HG02588 (cell line): ENCODE data around the gene CUX1.

Experiments
- ATAC-seq: cut with Tn5 transposase; IDR thresholded peaks from one replicate; pipeline ENCODE4 v1.9.1; 2021; ENCODE audit warnings: mild to moderate bottlenecking, moderate library complexity; ENCODE audit not compliant: unreplicated experiment

CUX1 gene

DNA sequence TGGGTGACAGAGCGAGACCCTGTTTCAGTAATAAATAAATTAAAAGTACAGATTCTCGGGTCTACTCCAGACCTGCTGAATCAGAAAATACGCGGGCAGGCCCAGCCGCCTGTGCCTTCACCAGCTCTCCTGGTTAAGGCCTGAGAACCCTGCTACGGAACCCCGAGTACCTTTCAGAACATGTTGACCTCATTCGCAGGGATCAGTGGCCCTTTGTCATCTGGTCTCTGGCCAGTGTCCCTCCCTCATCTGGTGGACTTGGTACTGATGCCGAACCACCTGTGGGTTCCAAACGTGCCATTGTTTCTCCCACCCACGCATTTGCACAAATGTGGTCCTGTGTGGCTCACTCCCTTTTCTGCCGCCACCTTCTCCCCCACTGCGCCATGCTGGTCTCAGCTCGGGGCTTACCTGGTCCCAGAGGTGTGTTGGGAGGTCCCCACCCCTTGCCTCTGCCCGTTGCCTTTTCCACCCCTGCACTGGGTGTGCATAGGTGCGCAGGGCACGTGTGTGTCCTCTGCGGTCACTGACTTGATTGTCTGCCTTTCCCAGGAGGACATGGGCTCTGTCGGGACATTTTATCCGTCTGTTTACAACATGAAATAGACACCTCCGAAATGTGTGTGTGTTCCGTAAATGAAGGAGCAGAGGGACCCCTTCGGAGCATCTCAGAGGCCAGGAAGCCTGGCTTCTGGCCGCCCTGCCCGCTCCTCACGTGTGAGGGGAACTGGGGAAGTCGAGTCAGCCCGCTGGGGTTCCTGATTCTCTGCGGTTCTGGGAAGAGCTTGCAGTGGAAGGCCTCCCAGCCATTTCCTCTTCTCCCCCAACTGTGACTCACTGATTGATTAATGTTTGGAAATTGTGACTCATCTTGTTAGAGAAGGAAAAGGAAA lies 135.2 kb downstream of the CUX1 start:
- ATAC-seq, result no peak

GRCh38 chr7:101953248-101953819 lies 135.9 kb downstream of the CUX1 start:
- ATAC-seq, result no peak

DNA sequence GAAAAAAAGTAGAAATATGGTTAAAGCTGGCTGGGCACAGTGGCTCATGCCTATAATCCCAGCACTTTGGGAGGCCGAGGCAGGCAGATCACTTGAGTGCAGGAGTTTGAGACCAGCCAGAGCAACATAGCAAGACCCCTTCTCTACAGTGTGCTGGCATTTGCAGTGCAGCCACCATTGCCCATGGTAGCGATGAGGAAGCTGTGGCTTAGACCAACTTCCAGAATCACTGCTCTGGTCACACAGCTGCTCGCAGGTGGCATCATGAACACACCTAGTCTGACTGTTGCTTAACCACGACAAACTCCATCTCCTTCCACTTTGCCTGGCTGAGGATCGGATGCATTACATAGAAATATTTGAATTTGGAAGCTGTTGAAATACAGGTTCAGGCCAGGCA lies 137.1 kb downstream of the CUX1 start:
- no peak for ATAC-seq

DNA sequence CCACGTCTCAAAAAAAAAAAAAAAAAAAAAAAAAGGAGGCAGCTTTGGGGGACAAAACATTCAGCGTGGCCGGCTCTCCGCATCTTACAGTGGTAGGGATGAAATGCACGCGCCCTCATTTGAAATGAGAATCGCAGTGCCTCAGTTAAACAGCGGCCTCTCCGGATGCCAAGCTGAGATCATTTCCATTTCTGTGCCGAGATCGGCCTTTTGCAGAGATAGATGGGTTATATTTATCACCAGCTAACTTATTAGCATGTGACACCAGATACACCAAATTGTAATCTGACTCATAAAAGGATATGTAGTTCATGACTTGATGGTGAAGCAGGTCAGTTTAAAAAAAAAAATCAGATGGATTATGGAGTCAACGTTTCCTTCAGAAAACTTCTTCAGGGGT lies 138.7 kb downstream of the CUX1 start:
- no peak for ATAC-seq

GRCh38 chr7:101957744-101958525 lies 140.5 kb downstream of the CUX1 start:
- ATAC-seq, result no peak

GRCh38 chr7:101959342-101959741 lies 141.9 kb downstream of the CUX1 start:
- no peak for ATAC-seq

- ATAC-seq, result no peak
Measured at GRCh38 chr7:101959829-101960228, 142.4 kb downstream of the CUX1 start.

DNA sequence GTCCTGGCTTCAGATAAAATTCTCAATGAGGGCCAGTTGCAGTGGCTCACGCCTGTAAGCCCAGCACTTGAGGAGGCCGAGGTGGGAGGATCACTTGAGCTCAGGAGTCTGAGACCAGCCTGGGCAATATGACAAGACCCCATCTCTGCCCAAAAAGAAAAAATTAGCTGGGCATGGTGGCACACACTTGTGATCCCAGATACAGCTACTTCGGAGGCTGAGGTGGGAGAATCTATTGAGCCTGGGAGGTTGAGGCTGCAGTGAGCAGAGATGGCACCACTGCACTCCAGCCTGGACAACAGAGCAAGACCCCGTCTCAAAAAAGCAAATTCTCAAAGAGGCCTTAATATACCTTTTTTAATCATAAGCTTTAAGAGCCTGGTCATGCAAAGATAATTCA lies 142.9 kb downstream of the CUX1 start:
- ATAC-seq, result no peak

DNA sequence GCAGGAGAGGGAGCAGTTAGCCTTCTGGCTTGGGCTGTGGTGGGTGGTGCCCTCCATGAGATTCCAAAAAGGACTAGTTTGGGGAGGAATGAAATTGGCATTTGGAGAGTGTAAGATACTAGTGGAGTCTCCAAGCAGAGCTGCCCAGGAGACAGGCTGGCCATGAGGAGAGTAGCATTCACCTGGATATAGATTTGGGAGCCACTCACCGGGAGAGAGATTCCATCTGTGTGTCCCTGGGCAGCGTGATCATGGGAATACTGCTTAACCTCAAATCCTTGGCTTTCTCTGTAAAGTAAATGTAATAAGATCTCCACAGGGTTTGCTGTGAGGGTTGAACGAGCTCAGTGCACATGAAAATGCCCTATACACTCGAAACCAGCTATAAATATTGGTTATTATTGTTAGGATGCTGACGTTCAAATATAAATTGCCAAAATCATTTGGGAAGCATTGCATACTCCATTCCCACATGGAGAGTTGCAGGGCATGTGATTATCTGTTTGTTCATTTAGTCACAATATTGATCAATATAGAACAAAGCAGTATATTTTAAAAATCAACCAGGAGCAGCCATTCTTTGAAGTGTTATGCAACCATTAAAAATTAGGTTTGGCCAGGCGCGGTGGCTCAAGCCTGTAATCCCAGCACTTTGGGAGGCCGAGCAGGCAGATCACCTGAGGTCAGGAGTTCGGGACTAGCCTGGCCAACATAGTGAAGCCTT lies 143.7 kb downstream of the CUX1 start:
- no peak for ATAC-seq

DNA sequence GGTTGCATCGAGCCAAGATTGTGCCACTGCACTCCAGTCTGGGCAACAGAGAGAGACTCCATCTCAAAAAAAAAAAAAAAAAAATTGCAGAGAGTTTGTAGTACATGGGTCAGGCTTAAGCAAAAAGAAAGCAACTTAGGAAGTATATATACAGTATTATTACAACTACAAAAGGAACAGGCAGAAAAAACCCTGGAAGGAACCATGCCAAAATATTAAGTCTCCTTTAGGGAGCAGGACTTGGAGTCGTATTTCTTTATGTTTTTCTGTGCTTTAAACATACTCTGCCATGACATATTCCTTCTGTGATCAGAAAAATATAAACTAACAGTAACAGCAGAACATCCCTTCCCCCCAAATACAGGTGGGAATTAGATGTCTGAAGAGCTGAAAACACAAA lies 144.4 kb downstream of the CUX1 start:
- no peak for ATAC-seq

GRCh38 chr7:101963693-101964092 lies 146.3 kb downstream of the CUX1 start:
- ATAC-seq, result no peak

- ATAC-seq, result no peak
Measured at GRCh38 chr7:101964680-101965452, 147.4 kb downstream of the CUX1 start.

DNA sequence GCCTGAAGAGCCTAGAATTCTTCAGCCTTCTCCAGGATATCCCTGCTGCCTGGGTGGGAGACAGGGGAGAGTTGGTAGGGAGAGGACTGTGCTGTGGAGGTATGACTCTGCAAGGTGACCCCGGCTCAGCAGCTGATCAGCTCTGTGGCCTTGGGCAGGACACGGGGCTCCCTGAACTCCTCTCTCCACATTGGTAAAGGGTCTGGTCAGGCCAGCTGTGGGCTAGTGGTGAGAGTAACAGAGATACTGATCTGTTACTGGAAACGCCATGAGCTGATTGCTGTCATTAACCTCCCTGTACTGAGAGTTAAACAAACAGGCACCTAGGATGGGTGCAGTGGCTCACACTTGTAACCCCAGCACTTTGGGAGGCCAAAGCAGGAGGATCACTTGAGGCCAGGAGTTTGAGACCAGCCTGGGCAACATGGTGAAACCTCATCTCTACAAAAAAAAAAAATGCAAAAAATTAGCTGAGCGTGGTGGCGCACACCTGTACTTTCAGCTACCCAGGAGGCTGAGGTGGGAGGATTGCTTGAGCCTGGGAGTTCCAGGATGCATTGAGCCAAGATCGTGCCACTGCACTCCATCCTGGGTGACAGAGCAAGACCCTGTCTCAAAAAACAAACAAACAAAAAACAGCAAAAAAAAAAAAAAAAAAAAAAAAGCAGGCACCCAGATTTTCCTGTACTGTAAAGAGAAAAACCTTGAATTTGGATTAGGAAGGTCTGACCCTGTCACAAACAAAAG lies 151.5 kb downstream of the CUX1 start:
- no peak for ATAC-seq

DNA sequence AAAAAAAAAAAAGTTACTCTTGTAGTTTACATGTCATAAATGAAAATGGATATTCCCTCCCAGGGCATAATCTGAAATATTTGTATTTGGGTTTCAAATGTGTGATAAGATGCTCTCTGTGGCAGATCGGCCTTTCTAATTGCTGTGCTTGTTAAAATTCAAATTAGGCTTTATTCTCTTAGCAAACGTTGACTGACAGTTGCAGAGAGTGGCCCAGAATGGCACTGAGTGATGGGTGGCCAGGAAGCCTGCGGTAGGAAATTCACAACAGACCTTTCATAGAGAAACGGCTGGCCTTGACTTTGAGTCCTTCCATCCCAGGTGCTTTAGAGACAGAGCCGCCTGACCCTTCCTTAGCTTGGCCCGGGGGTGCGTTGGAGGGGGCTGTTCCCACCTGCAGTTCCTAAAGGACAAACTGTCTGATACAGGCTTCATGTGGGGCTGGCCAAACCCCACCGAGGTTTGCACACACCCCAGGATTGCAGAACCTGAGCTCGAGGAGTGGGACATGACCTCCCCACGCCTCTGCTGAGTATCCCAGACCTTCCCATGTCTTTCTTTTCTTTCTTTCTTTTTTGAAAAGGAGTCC lies 152.7 kb downstream of the CUX1 start:
- no peak for ATAC-seq

- ATAC-seq, result no peak
Measured at GRCh38 chr7:101970801-101971200, 153.4 kb downstream of the CUX1 start.

GRCh38 chr7:101971457-101971856 lies 154.0 kb downstream of the CUX1 start:
- ATAC-seq, result no peak

DNA sequence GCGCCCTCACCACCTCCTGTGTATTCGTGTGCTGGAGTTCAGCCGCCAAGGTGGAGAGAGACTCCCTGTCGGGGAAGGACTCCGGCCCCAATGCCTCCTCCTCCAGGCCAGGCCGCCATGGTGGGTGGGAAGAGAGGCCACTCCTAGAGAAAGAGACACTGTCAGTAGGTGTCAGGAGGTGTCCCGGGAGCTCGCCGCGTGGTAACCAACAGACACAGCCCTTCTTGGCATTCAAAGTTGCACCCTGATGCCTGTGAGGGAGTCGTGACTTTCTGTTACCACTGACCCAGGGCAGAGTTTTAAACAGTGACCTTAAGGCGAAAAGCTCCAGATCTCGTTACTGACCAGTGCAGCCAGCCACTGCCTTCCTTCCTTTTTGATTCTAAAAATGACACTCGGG lies 155.2 kb downstream of the CUX1 start:
- no peak for ATAC-seq

GRCh38 chr7:101973130-101973529 lies 155.7 kb downstream of the CUX1 start:
- ATAC-seq, result no peak

DNA sequence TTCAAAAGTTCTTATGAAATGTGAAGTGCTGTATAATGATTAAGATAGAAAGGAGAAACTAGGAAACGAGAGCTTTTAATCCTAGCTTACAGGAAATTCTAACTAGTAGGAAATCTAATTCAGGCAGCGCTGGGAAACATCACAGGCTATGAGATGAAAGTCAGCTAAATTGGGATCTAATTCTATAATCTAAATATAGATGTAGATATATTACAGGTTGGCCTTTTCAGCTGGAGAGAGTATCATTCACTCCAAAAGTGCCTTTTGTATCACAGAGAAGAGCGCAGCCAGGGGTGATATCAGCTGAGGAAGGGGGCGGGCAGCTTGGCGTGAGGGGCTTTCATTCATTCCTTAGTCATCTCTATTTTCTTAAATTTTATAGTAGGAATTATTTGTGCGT lies 157.0 kb downstream of the CUX1 start:
- no peak for ATAC-seq
